Endodermal cell (in vitro differentiated cells): ENCODE results near the gene SLFN12. TPM values are rescaled to one million over a fixed set of nuclear protein-coding genes. Genes with fewer than 3 reads are reported as not detected.

Experiments
- DNase-seq: peaks from one replicate; pipeline ENCODE4 v3.0.0-alpha.2; 2017
- H3K27ac ChIP-seq: 2 replicates; pipeline ENCODE4 v1.5.1; 2013; ENCODE audit warnings: mild to moderate bottlenecking, low read depth, low read length, moderate library complexity
- H3K27me3 ChIP-seq: 2 replicates; pipeline ENCODE4 v1.6.1; 2013; ENCODE audit warnings: mild to moderate bottlenecking, low read length, moderate library complexity; ENCODE audit not compliant: insufficient read depth, control insufficient read depth, poor library complexity, severe bottlenecking
- H3K36me3 ChIP-seq: 2 replicates; pipeline ENCODE4 v1.7.0; 2013; ENCODE audit warnings: mild to moderate bottlenecking, low read length, moderate library complexity; ENCODE audit not compliant: control insufficient read depth, insufficient read depth
- H3K4me1 ChIP-seq: one replicate; pipeline ENCODE4 v1.7.0; 2013; ENCODE audit warnings: low read length; ENCODE audit not compliant: control insufficient read depth, insufficient read depth
- H3K4me3 ChIP-seq: 2 replicates; pipeline ENCODE4 v1.5.1; 2013; ENCODE audit warnings: mild to moderate bottlenecking, low read length, moderate library complexity
- H3K9ac ChIP-seq: 2 replicates; pipeline ENCODE4 v1.6.1; 2013; ENCODE audit warnings: mild to moderate bottlenecking, low read length, moderate library complexity; ENCODE audit not compliant: poor library complexity, severe bottlenecking; ENCODE audit errors: extremely low read depth
- H3K9me3 ChIP-seq: 2 replicates; pipeline ENCODE4 v1.6.1; 2013; ENCODE audit warnings: mild to moderate bottlenecking, low read length, moderate library complexity; ENCODE audit not compliant: control insufficient read depth
- H3K27ac Mint-ChIP-seq: 2 replicates; pipeline ENCODE4 v1.8.0; 2020; ENCODE audit warnings: mixed read lengths
- H3K27me3 Mint-ChIP-seq: 2 replicates; pipeline ENCODE4 v1.8.0; 2021; ENCODE audit warnings: mild to moderate bottlenecking, mixed read lengths; ENCODE audit not compliant: insufficient read depth
- H3K36me3 Mint-ChIP-seq: 2 replicates; pipeline ENCODE4 v1.8.0; 2020; ENCODE audit warnings: low read depth, mixed read lengths
- H3K4me1 Mint-ChIP-seq: 2 replicates; pipeline ENCODE4 v1.8.0; 2020; ENCODE audit warnings: mixed read lengths
- H3K4me3 Mint-ChIP-seq: 2 replicates; pipeline ENCODE4 v1.8.0; 2020; ENCODE audit warnings: mild to moderate bottlenecking, moderate library complexity, mixed read lengths
- H3K9me3 Mint-ChIP-seq: 2 replicates; pipeline ENCODE4 v1.8.0; 2020; ENCODE audit warnings: mild to moderate bottlenecking, mixed read lengths
- CTCF ChIP-seq: fragments of 200-600 bp; sonication (generic); conservative IDR thresholded peaks from 2 replicates; pipeline ENCODE4 v1.5.0; 2021; ENCODE audit warnings: antibody characterized with exemption, mild to moderate bottlenecking
- WGBS, 2 experiments: methylation state at CpG; one replicate each; pipeline versions ENCODE4 v1.1.5 to v1.1.7; 2013; ENCODE audit warnings: missing lambda C conversion rate in 2 of 2, mixed read lengths in 1 of 2; ENCODE audit not compliant: insufficient coverage in 1 of 2, insufficient read length in 1 of 2; 5-methylcytosine and 5-hydroxymethylcytosine counted together
- total RNA-seq, 2 donors: library from RNA; stranded (reverse); fragmentation: NEBNext Ultra II Directional in 1 of 2; extraction: Animal tissue kit (Norgen Biotek cat#: 25700) in 1 of 2; gene quantifications; 2 replicates in 1 of 2; 3 replicates in 1 of 2; pipeline ENCODE4 v1.2.1, GENCODE V29; 2021

The SLFN12 gene
- total RNA-seq, 2 donors from 2014 or later = 3.7 to 4.9 TPM

- no peak for TF ChIP-seq CTCF
- Mint-ChIP-seq H3K9me3 (no peaks in the 10 kb centered on the region), H3K27me3 (peaks cover 38% of the 10 kb centered on the region), H3K36me3 (no peaks in the 10 kb centered on the region), H3K4me1 (no peaks in the 10 kb centered on the region), H3K27ac (no peak overlapping the region), H3K4me3 (no peak overlapping the region)
- no peak overlapping the region for H3K27ac ChIP-seq
- no peaks in the 10 kb centered on the region for H3K36me3 ChIP-seq
- peaks cover 27% of the 10 kb centered on the region for H3K27me3 ChIP-seq
- no peak overlapping the region for H3K9ac ChIP-seq
- H3K9me3 ChIP-seq = no peaks in the 10 kb centered on the region
- H3K4me1 ChIP-seq = no peaks in the 10 kb centered on the region
- DNase-seq = no peak
- 67% methylated on average over 1 of the region's 1 CpG; no CpG with 5 or more reads in 1 of the 2 experiments for WGBS, 2 experiments
- no peak overlapping the region for H3K4me3 ChIP-seq
These were observed 71.3 kb downstream of the SLFN12 start for GRCh38 chr17:35361027-35361426.

Other genes with a start within 250 kb of the SLFN12 start
- gene SLC35G3, start 238.1 kb downstream of the SLFN12 start, total RNA-seq = not detected
- gene SLFN5, start 189.4 kb downstream of the SLFN12 start, total RNA-seq = 10 to 100 TPM; 12.4 TPM
- gene SLFN11, start 58.9 kb downstream of the SLFN12 start, total RNA-seq = under 1 TPM; 0.31 to 0.71 TPM
- gene SLFN13, start 16.3 kb upstream of the SLFN12 start, total RNA-seq = 10 to 100 TPM; 27.4 to 58.7 TPM
- not detected for gene SLFN12L, start 105.2 kb upstream of the SLFN12 start, total RNA-seq
- gene SLFN14, start 128.3 kb upstream of the SLFN12 start, total RNA-seq = not detected
- 1 to 10 TPM; 4.0 to 4.8 TPM for gene PEX12, start 146.1 kb upstream of the SLFN12 start, total RNA-seq
- 100 to 1,000 TPM; 255 to 258 TPM for gene AP2B1, start 154.8 kb upstream of the SLFN12 start, total RNA-seq